CD4-positive, alpha-beta memory T cell (primary cell): ENCODE results near the gene SARM1. TPM values are rescaled to one million over a fixed set of nuclear protein-coding genes. Genes with fewer than 3 reads are reported as not detected.

ENCODE experiments used
- CTCF ChIA-PET: fragments of 350-600 bp; sonication (Branson Sonifier 250); formaldehyde crosslinking; loops from one replicate; lab custom pipeline; 2021; ENCODE audit warnings: inconsistent platforms; ENCODE audit not compliant: partially characterized antibody; lab: Charles Lee
- POLR2A ChIA-PET: fragments of 350-600 bp; sonication (Branson Sonifier 250); formaldehyde crosslinking; loops from one replicate; lab custom pipeline; 2021; ENCODE audit not compliant: partially characterized antibody; lab: Charles Lee
- DNase-seq, 5 donors: peaks; one replicate each; pipeline versions ENCODE4 v3.0.0 to v3.0.0-alpha.2; 2020 to 2022; ENCODE audit warnings: mixed read lengths in 1 of 5
- H3K27ac ChIP-seq: one replicate; pipeline ENCODE4 v1.7.0; 2013; ENCODE audit warnings: low read depth, low read length
- H3K27me3 ChIP-seq: 2 replicates; pipeline ENCODE4 v1.7.0; 2013; ENCODE audit warnings: mild to moderate bottlenecking, low read length, moderate library complexity; ENCODE audit not compliant: insufficient read depth
- H3K36me3 ChIP-seq: 2 replicates; pipeline ENCODE4 v1.7.0; 2013; ENCODE audit warnings: mild to moderate bottlenecking, low read length, moderate library complexity; ENCODE audit not compliant: insufficient read depth
- H3K4me1 ChIP-seq: 2 replicates; pipeline ENCODE4 v1.7.0; 2013; ENCODE audit warnings: mild to moderate bottlenecking, low read length, moderate library complexity; ENCODE audit not compliant: insufficient read depth
- H3K4me3 ChIP-seq, 2 donors: one replicate each; pipeline ENCODE4 v1.7.0; 2013; ENCODE audit warnings: low read length in 2 of 2, mild to moderate bottlenecking in 1 of 2
- H3K9me3 ChIP-seq, 2 donors: one replicate each; pipeline ENCODE4 v1.7.0; 2013; ENCODE audit warnings: low read length in 2 of 2, control low read depth in 1 of 2; ENCODE audit not compliant: control insufficient read depth in 1 of 2
- H3K27ac Mint-ChIP-seq, 7 donors: one replicate each; pipeline ENCODE4 v1.8.0; 2020 to 2021; ENCODE audit warnings: mixed read lengths in 7 of 7, mild to moderate bottlenecking in 6 of 7, inconsistent platforms in 3 of 7, moderate library complexity in 3 of 7
- H3K27me3 Mint-ChIP-seq, 2 donors: one replicate each; pipeline ENCODE4 v1.8.0; 2020 to 2021; ENCODE audit warnings: mixed read lengths in 2 of 2
- H3K36me3 Mint-ChIP-seq, 2 donors: one replicate each; pipeline ENCODE4 v1.8.0; 2020 to 2021; ENCODE audit warnings: mixed read lengths in 2 of 2, inconsistent platforms in 1 of 2, mild to moderate bottlenecking in 1 of 2
- H3K4me1 Mint-ChIP-seq, 4 donors: one replicate each; pipeline ENCODE4 v1.8.0; 2020 to 2021; ENCODE audit warnings: mixed read lengths in 4 of 4, mild to moderate bottlenecking in 1 of 4
- H3K4me3 Mint-ChIP-seq, 8 donors: one replicate each; pipeline ENCODE4 v1.8.0; 2020 to 2021; ENCODE audit warnings: mixed read lengths in 8 of 8, mild to moderate bottlenecking in 7 of 8, moderate library complexity in 6 of 8, inconsistent platforms in 3 of 8
- H3K9me3 Mint-ChIP-seq, 8 donors: one replicate each; pipeline ENCODE4 v1.8.0; 2020 to 2021; ENCODE audit warnings: mixed read lengths in 8 of 8, mild to moderate bottlenecking in 5 of 8, inconsistent platforms in 3 of 8, moderate library complexity in 1 of 8
- intact Hi-C: fragments of 100-400 bp; cut with micrococcal nuclease; formaldehyde crosslinking; loops from one replicate; pipeline ENCODE4 v1.15.1; 2023
- polyA plus RNA-seq, 2 donors: library from polyadenylated mRNA; unstranded; fragments of 300-500 nt; fragmentation: Illumina TruSeq; gene quantifications; one replicate each; pipeline ENCODE4 v1.2.3, GENCODE V29; 2021
- total RNA-seq, 2 experiments: library from RNA; stranded (reverse); gene quantifications; one replicate each; pipeline ENCODE4 v1.2.3, GENCODE V29; 2021

The SARM1 gene
- total RNA-seq (10 to 100 TPM; 37.6 to 40.3 TPM), polyA plus RNA-seq (1 to 10 TPM; 7.3 to 9.7 TPM)

GRCh38 chr17:28371245-28372202 lies at the start of gene SARM1:
SARM1 (plus strand) TSS chr17:28371694; CDS start chr17:28372033, 339 bp downstream.
- H3K4me1 ChIP-seq: peaks cover 14% of the 10 kb centered on the region
- intact Hi-C loops: loop anchor here (1.0 kb wide), 4 partner anchors 13 to 52 kb away; partner anchors contain the start of genes IFT20, POLDIP2, TMEM97 and TNFAIP1
- no peaks in the 10 kb centered on the region for H3K27me3 ChIP-seq
- Mint-ChIP-seq H3K4me1 (peaks cover 13 to 29% (median 17%) of the 10 kb centered on the region in 4 donors), H3K9me3 (no peaks in the 10 kb centered on the region), H3K36me3 (peaks cover 3% of the 10 kb centered on the region in 2 donors), H3K27ac (peak within 1 kb of the TSS; percentile 88 to 99 (median 97)), H3K27me3 (no peaks in the 10 kb centered on the region), H3K4me3 (peak within 1 kb of the TSS; percentile 91 to 100 (median 96))
- peak within 1 kb of the TSS in 1 of 2 donors; percentile 81 for H3K4me3 ChIP-seq
- ChIA-PET CTCF (interaction anchor here (1.0 to 2.3 kb wide), 3 partner anchors 11 to 13 kb away, joined by 5 to 6 read pairs (median 5); no protein-coding TSS in a partner anchor), POLR2A (interaction anchor here (0.6 to 6.5 kb wide), 8 partner anchors 10 to 316 kb away, joined by 3 to 62 read pairs (median 4); partner anchors contain the start of genes IFT20, POLDIP2 and TNFAIP1)
- peak within 1 kb of the TSS; percentile 85 for H3K27ac ChIP-seq
- H3K36me3 ChIP-seq: no peaks in the 10 kb centered on the region
- no peaks in the 10 kb centered on the region for H3K9me3 ChIP-seq
- DNase-seq: peak; percentile 73 to 87 (median 79)

- intact Hi-C loops: no loop called here
- POLR2A ChIA-PET: no interaction called here
- H3K27ac Mint-ChIP-seq: no peak overlapping the region
Observed at GRCh38 chr17:28324267-28324745, 47.2 kb upstream of the SARM1 start.

GRCh38 chr17:28324781-28325180 lies 46.7 kb upstream of the SARM1 start:
- no peaks in the 10 kb centered on the region for H3K9me3 Mint-ChIP-seq
- no peaks in the 10 kb centered on the region for H3K9me3 ChIP-seq
- H3K4me1 ChIP-seq: peaks cover 6% of the 10 kb centered on the region
- H3K4me1 Mint-ChIP-seq: peaks cover 6 to 8% (median 7%) of the 10 kb centered on the region in 4 donors
- no peak for DNase-seq
- no peaks in the 10 kb centered on the region for H3K27me3 Mint-ChIP-seq
- H3K27ac ChIP-seq: no peak overlapping the region
- CTCF ChIA-PET: no interaction called here
- H3K4me3 Mint-ChIP-seq: no peak overlapping the region
- intact Hi-C loops: no loop called here
- POLR2A ChIA-PET: interaction anchor here (1.2 kb wide), 1 partner anchor 33 kb away, joined by 3 read pairs; the partner anchor contains the start of gene POLDIP2
- peak overlapping the region in 1 of 7 donors; percentile 48 for H3K27ac Mint-ChIP-seq
- peaks cover 10 to 19% of the 10 kb centered on the region in 2 donors for H3K36me3 Mint-ChIP-seq
- H3K4me3 ChIP-seq: no peak overlapping the region
- peaks cover 6% of the 10 kb centered on the region for H3K36me3 ChIP-seq
- no peaks in the 10 kb centered on the region for H3K27me3 ChIP-seq

More at GRCh38 chr17:28324267-28324745, 47.2 kb upstream of the SARM1 start:
- Mint-ChIP-seq H3K4me3 (no peak overlapping the region), H3K27me3 (no peaks in the 10 kb centered on the region), H3K36me3 (peaks cover 10 to 18% of the 10 kb centered on the region in 2 donors), H3K9me3 (no peaks in the 10 kb centered on the region), H3K4me1 (peaks cover 9 to 12% (median 11%) of the 10 kb centered on the region in 4 donors)
- H3K4me3 ChIP-seq: no peak overlapping the region
- peaks cover 11% of the 10 kb centered on the region for H3K4me1 ChIP-seq
- no peak overlapping the region for H3K27ac ChIP-seq
- no peaks in the 10 kb centered on the region for H3K9me3 ChIP-seq
- no peak for DNase-seq
- H3K36me3 ChIP-seq: peaks cover 6% of the 10 kb centered on the region
- H3K27me3 ChIP-seq: no peaks in the 10 kb centered on the region
- CTCF ChIA-PET: no interaction called here

- Mint-ChIP-seq H3K36me3 (peaks cover 10 to 19% of the 10 kb centered on the region in 2 donors), H3K9me3 (no peaks in the 10 kb centered on the region), H3K4me1 (peaks cover 3% of the 10 kb centered on the region in 4 donors), H3K27ac (peak overlapping the region in 1 of 7 donors; percentile 48), H3K4me3 (no peak overlapping the region), H3K27me3 (no peaks in the 10 kb centered on the region)
- intact Hi-C loops: no loop called here
- peaks cover 6% of the 10 kb centered on the region for H3K36me3 ChIP-seq
- H3K4me1 ChIP-seq: peaks cover 2% of the 10 kb centered on the region
- no peak overlapping the region for H3K27ac ChIP-seq
- no peaks in the 10 kb centered on the region for H3K9me3 ChIP-seq
- no peaks in the 10 kb centered on the region for H3K27me3 ChIP-seq
- ChIA-PET CTCF (interaction anchor here (1.2 to 1.7 kb wide), 2 partner anchors 9 to 10 kb away, joined by 3 to 8 read pairs; partner anchors contain the start of genes IFT20 and TNFAIP1), POLR2A (interaction anchor here (1.2 kb wide), 1 partner anchor 32 kb away, joined by 3 read pairs; the partner anchor contains the start of gene POLDIP2)
- no peak for DNase-seq
- H3K4me3 ChIP-seq: no peak overlapping the region
Observed at GRCh38 chr17:28325211-28325610, 46.3 kb upstream of the SARM1 start.

GRCh38 chr17:28326114-28326513 lies 45.4 kb upstream of the SARM1 start:
- H3K4me1 Mint-ChIP-seq: no peaks in the 10 kb centered on the region
- H3K27me3 ChIP-seq: no peaks in the 10 kb centered on the region
- no peaks in the 10 kb centered on the region for H3K9me3 Mint-ChIP-seq
- no peaks in the 10 kb centered on the region for H3K27me3 Mint-ChIP-seq
- no peak overlapping the region for H3K4me3 Mint-ChIP-seq
- CTCF ChIA-PET: interaction anchor here (1.2 to 1.7 kb wide), 2 partner anchors 8 to 10 kb away, joined by 3 to 8 read pairs; partner anchors contain the start of genes IFT20 and TNFAIP1
- peaks cover 10 to 21% of the 10 kb centered on the region in 2 donors for H3K36me3 Mint-ChIP-seq
- H3K27ac ChIP-seq: no peak overlapping the region
- no peaks in the 10 kb centered on the region for H3K9me3 ChIP-seq
- H3K27ac Mint-ChIP-seq: no peak overlapping the region
- H3K4me3 ChIP-seq: no peak overlapping the region
- intact Hi-C loops: no loop called here
- H3K4me1 ChIP-seq: no peaks in the 10 kb centered on the region
- no peak for DNase-seq
- H3K36me3 ChIP-seq: peaks cover 6% of the 10 kb centered on the region
- POLR2A ChIA-PET: no interaction called here

GRCh38 chr17:28327031-28327607 lies 44.4 kb upstream of the SARM1 start:
- DNase-seq: no peak
- Histone ChIP-seq H3K4me1 (no peaks in the 10 kb centered on the region), H3K4me3 (no peak overlapping the region), H3K27me3 (no peaks in the 10 kb centered on the region), H3K9me3 (no peaks in the 10 kb centered on the region), H3K36me3 (peaks cover 6% of the 10 kb centered on the region), H3K27ac (no peak overlapping the region)
- intact Hi-C loops: no loop called here
- CTCF ChIA-PET: interaction anchor here (1.7 kb wide), 1 partner anchor 9 kb away, joined by 8 read pairs; the partner anchor contains the start of genes IFT20 and TNFAIP1
- no peak overlapping the region for H3K4me3 Mint-ChIP-seq
- POLR2A ChIA-PET: no interaction called here
- no peaks in the 10 kb centered on the region for H3K27me3 Mint-ChIP-seq
- peaks cover 13 to 31% of the 10 kb centered on the region in 2 donors for H3K36me3 Mint-ChIP-seq
- H3K9me3 Mint-ChIP-seq: no peaks in the 10 kb centered on the region
- H3K27ac Mint-ChIP-seq: no peak overlapping the region
- peaks cover 0 to 2% (median under 1%) of the 10 kb centered on the region in 4 donors for H3K4me1 Mint-ChIP-seq
